ENCODE results near the gene APC2.
"Not testable (repeated sequence)": the region's sequence is repeated elsewhere in the genome, so short reads cannot be mapped to it uniquely, and the experiment has no call there.

The APC2 gene

GRCh38 chr19:1475751-1476437 lies 26.0 kb downstream of the APC2 start:
- no peak for DNase-seq (ENCODE audit: low read depth in 2 of 3, low spot score in 1 of 3)

GRCh38 chr19:1477056-1477455 lies 27.1 kb downstream of the APC2 start:
- DNase-seq (ENCODE audit: low read depth in 2 of 3, low spot score in 1 of 3), result not testable (repeated sequence)

- DNase-seq (ENCODE audit: low read depth in 2 of 3, low spot score in 1 of 3), result peak; percentile 90 to 93 (median 91)
These were observed 29.2 kb downstream of the APC2 start, which contains the start of gene C19orf25 for GRCh38 chr19:1478934-1479707. C19orf25 (minus strand) TSS chr19:1479215; CDS start chr19:1478903, 312 bp downstream.

- no peak for DNase-seq (ENCODE audit: low read depth in 2 of 3, low spot score in 1 of 3)
These were observed 31.4 kb downstream of the APC2 start for GRCh38 chr19:1481224-1481892.

- no peak for DNase-seq (ENCODE audit: low read depth in 2 of 3, low spot score in 1 of 3)
These were observed 32.0 kb downstream of the APC2 start for GRCh38 chr19:1481893-1482360.

- DNase-seq (ENCODE audit: low read depth in 2 of 3, low spot score in 1 of 3), result no peak
These were observed 32.6 kb downstream of the APC2 start for GRCh38 chr19:1482361-1483130.

- DNase-seq (ENCODE audit: low read depth in 2 of 3, low spot score in 1 of 3), result no peak
These were observed 33.4 kb downstream of the APC2 start for GRCh38 chr19:1483131-1483978.

GRCh38 chr19:1483979-1484428 lies 34.1 kb downstream of the APC2 start:
- DNase-seq (ENCODE audit: low read depth in 2 of 3, low spot score in 1 of 3), result no peak

- no peak for DNase-seq (ENCODE audit: low read depth in 2 of 3, low spot score in 1 of 3)
These were observed 37.0 kb downstream of the APC2 start for GRCh38 chr19:1486720-1487575.

GRCh38 chr19:1487576-1488281 lies 37.8 kb downstream of the APC2 start:
- DNase-seq (ENCODE audit: low read depth in 2 of 3, low spot score in 1 of 3), result no peak

GRCh38 chr19:1488282-1488601 lies 38.3 kb downstream of the APC2 start:
- DNase-seq (ENCODE audit: low read depth in 2 of 3, low spot score in 1 of 3), result no peak

- no peak for DNase-seq (ENCODE audit: low read depth in 2 of 3, low spot score in 1 of 3)
These were observed 39.8 kb downstream of the APC2 start for GRCh38 chr19:1489463-1490310.

GRCh38 chr19:1490311-1491113 lies 40.6 kb downstream of the APC2 start, which contains the start of gene PCSK4:
PCSK4 (minus strand) TSS chr19:1490350; CDS start chr19:1490346, 4 bp downstream.
- peak; percentile 96 to 99 (median 99) for DNase-seq (ENCODE audit: low read depth in 2 of 3, low spot score in 1 of 3)

- DNase-seq (ENCODE audit: low read depth in 2 of 3, low spot score in 1 of 3), result no peak
These were observed 41.4 kb downstream of the APC2 start, which contains the start of gene REEP6 for GRCh38 chr19:1491114-1491848. REEP6 (plus strand) TSS chr19:1491181; CDS start chr19:1491270, 89 bp downstream.

- DNase-seq (ENCODE audit: low read depth in 2 of 3, low spot score in 1 of 3), result no peak
These were observed 41.9 kb downstream of the APC2 start for GRCh38 chr19:1491849-1492170.

GRCh38 chr19:1492474-1493006 lies 42.6 kb downstream of the APC2 start:
- DNase-seq (ENCODE audit: low read depth in 2 of 3, low spot score in 1 of 3), result no peak

Data from stimulated activated CD4-positive, alpha-beta T cell treated with anti-CD3 and anti-CD28 coated beads, Interleukin-12 subunit alpha, Interleukin-12 subunit beta, amount 100 ng/mL, for 48 hours (primary cell).